ENCODE data around the gene STK33.

DNA sequence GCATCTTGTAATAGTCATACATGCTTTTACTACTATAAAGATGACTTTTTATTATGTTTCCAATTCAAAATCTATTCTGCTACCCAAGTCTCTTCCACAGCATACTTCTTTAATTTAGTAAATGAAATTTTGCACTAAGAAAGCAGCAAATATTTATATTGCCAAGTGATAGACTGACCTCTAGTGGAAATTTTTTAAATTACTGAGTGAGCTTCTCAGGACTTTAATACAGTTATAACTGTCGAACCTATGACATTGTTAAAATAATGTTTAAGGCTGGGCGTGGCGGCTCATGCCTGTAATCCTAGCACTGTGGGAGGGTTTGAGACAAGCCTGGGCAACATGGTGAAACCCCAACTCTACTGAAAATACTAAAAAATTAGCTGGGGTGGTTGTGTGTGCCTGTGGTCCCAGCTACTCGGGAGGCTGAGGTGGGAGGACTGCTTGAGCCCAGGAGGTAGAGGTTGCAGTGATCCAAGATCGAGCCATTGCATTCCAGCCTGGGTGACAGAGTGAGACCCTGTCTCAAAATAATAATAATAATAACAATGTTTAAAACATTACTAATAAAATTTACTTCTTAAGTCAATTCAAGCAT lies 27.3 kb downstream of the STK33 start:
- TF ChIP-seq POLR2AphosphoS5 (IDR thresholded peaks at IDR 0.05; ENCODE audit: low read depth, low read length) (no peak), POU2F2 (IDR thresholded peaks at IDR 0.05; ENCODE audit: low read depth, low read length) (no peak), POLR2A (IDR thresholded peaks at IDR 0.05; ENCODE audit: low read depth, low read length) (no peak)

Data from GM12891 (cell line).